NCI-H510A (cell line): ENCODE data around the gene UCN3.

Source experiments
- DNase-seq: peaks from one replicate; lab custom pipeline; 2025; lab: John Stamatoyannopoulos, UW

Gene UCN3

GRCh38 chr10:5364890-5365338 is at the start of gene UCN3:
UCN3 (plus strand) TSS chr10:5364966; CDS start chr10:5373721, 8,755 bp downstream.
- DNase-seq, result no peak

GRCh38 chr10:5317547-5318107 is 47.1 kb upstream of the UCN3 start:
- DNase-seq, result no peak

GRCh38 chr10:5318148-5318547 is 46.6 kb upstream of the UCN3 start:
- DNase-seq, result no peak

GRCh38 chr10:5319863-5320262 is 44.9 kb upstream of the UCN3 start:
- no peak for DNase-seq

- DNase-seq, result no peak
Measured at GRCh38 chr10:5321273-5321672, 43.5 kb upstream of the UCN3 start.

GRCh38 chr10:5323446-5323845 is 41.3 kb upstream of the UCN3 start:
- no peak for DNase-seq

GRCh38 chr10:5325076-5325475 is 39.7 kb upstream of the UCN3 start:
- no peak for DNase-seq

- no peak for DNase-seq
Measured at GRCh38 chr10:5334196-5334880, 30.4 kb upstream of the UCN3 start.

- DNase-seq, result no peak
Measured at GRCh38 chr10:5338010-5338409, 26.8 kb upstream of the UCN3 start.

GRCh38 chr10:5343092-5343491 is 21.7 kb upstream of the UCN3 start:
- no peak for DNase-seq

GRCh38 chr10:5343561-5343960 is 21.2 kb upstream of the UCN3 start:
- DNase-seq, result no peak

- DNase-seq, result no peak
Measured at GRCh38 chr10:5343979-5344378, 20.8 kb upstream of the UCN3 start.

GRCh38 chr10:5344746-5345145 is 20.0 kb upstream of the UCN3 start:
- no peak for DNase-seq

GRCh38 chr10:5346881-5347280 is 17.9 kb upstream of the UCN3 start:
- no peak for DNase-seq

GRCh38 chr10:5349362-5349761 is 15.4 kb upstream of the UCN3 start:
- DNase-seq, result no peak

- DNase-seq, result no peak
Measured at GRCh38 chr10:5354068-5354467, 10.7 kb upstream of the UCN3 start.

GRCh38 chr10:5355594-5356301 is 9.0 kb upstream of the UCN3 start:
- no peak for DNase-seq

GRCh38 chr10:5356302-5356763 is 8.4 kb upstream of the UCN3 start:
- DNase-seq, result no peak

- DNase-seq, result no peak
Measured at GRCh38 chr10:5360318-5360915, 4.3 kb upstream of the UCN3 start.

GRCh38 chr10:5361966-5362365 is 2.8 kb upstream of the UCN3 start:
- DNase-seq, result no peak

GRCh38 chr10:5362873-5363272 is 1.9 kb upstream of the UCN3 start:
- no peak for DNase-seq

- DNase-seq, result no peak
Measured at GRCh38 chr10:5364374-5364773, 392 bp upstream of the UCN3 start.

GRCh38 chr10:5365928-5366327 is 1.2 kb downstream of the UCN3 start:
- DNase-seq, result no peak
